ENCODE data around the gene CD164.

DNA sequence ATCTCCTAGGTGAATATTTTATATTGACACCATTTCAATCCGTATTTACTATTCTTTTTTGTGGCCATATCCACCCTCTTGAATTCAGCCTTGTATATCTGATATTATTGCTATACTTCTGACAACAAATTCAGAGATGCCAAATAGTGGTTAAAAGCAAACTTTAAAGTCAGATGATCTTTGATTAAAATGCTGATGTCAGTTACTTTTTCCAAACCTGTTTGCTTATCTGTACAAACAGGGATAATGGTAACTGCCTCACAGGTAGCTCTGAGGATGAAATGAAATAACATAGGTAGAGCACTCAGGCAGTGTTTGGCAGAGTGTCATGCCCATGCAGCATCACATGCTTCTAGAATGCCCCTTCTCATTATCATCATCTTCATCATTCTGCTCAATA is 38.9 kb upstream of the CD164 start:
- TF ChIP-seq POLR2AphosphoS5 (IDR thresholded peaks at IDR 0.05) (no peak), CTCF (IDR thresholded peaks at IDR 0.05) (no peak)

Measured in sigmoid colon (tissue), 4 donors.